ENCODE measurements around the gene FBXO36. TPM values are rescaled to one million over a fixed set of nuclear protein-coding genes. Genes with fewer than 3 reads are reported as not detected.

Gene FBXO36
- total and polyA plus RNA-seq, 4 donors, result 0.56 to 1.3 (median 0.69) TPM

GRCh38 chr2:230048010-230048671, 125.8 kb downstream of the FBXO36 start:
- TF ChIP-seq ZBTB33 (IDR thresholded peaks at IDR 0.05) (no peak), ATF3 (IDR thresholded peaks at IDR 0.05) (no peak), RXRA (IDR thresholded peaks at IDR 0.05) (no peak)
- WGBS, result 92% methylated on average over 4 of the region's 4 CpGs
- H3K4me3 ChIP-seq (ENCODE audit: low read depth in 1 of 3, low read length in 3 of 3), result no peak overlapping the region

GRCh38 chr2:230050136-230050535, 127.8 kb downstream of the FBXO36 start:
- TF ChIP-seq EGR1 (IDR thresholded peaks at IDR 0.05; ENCODE audit: low read depth in 2 of 2) (no peak), SP1 (IDR thresholded peaks at IDR 0.05) (no peak), FOXA2 (IDR thresholded peaks at IDR 0.05) (no peak), CTCF (IDR thresholded peaks at IDR 0.05; ENCODE audit: low read depth, low read length, missing input control) (no peak), ATF3 (IDR thresholded peaks at IDR 0.05) (no peak), YY1 (IDR thresholded peaks at IDR 0.05) (no peak), RAD21 (IDR thresholded peaks at IDR 0.05) (no peak), ZBTB33 (IDR thresholded peaks at IDR 0.05) (no peak), REST (IDR thresholded peaks at IDR 0.05) (no peak)
- 86% methylated on average over 3 of the region's 3 CpGs for WGBS
- Histone ChIP-seq H3K27me3 (ENCODE audit: control insufficient read depth in 4 of 4, insufficient read depth in 4 of 4, low read length in 3 of 4) (no peaks in the 10 kb centered on the region), H3K36me3 (ENCODE audit: control insufficient read depth in 4 of 4, insufficient read depth in 3 of 4, low read depth in 1 of 4, low read length in 3 of 4) (peaks cover 0 to 3% (median 1%) of the 10 kb centered on the region in 4 donors), H3K4me1 (ENCODE audit: control insufficient read depth in 4 of 4, insufficient read depth in 4 of 4, low read length in 3 of 4) (peaks cover 0 to 6% (median 2%) of the 10 kb centered on the region in 4 donors), H3K4me3 (ENCODE audit: low read depth in 1 of 3, low read length in 3 of 3) (no peak overlapping the region), H3K27ac (ENCODE audit: low read depth in 1 of 2, low read length in 2 of 2) (no peak overlapping the region), H3K9ac (ENCODE audit: low read depth in 1 of 2, low read length in 2 of 2) (no peak overlapping the region), H3K9me3 (ENCODE audit: control insufficient read depth in 4 of 4, low read length in 3 of 4) (no peaks in the 10 kb centered on the region)
- no peak for DNase-seq (ENCODE audit: low spot score)

More at GRCh38 chr2:230048010-230048671, 125.8 kb downstream of the FBXO36 start:
- H3K27me3 ChIP-seq (ENCODE audit: control insufficient read depth in 4 of 4, insufficient read depth in 4 of 4, low read length in 3 of 4), result no peaks in the 10 kb centered on the region
- H3K9me3 ChIP-seq (ENCODE audit: control insufficient read depth in 4 of 4, low read length in 3 of 4), result no peaks in the 10 kb centered on the region
- H3K36me3 ChIP-seq (ENCODE audit: control insufficient read depth in 4 of 4, insufficient read depth in 3 of 4, low read depth in 1 of 4, low read length in 3 of 4), result peaks cover 0 to 3% (median 1%) of the 10 kb centered on the region in 4 donors
- H3K4me1 ChIP-seq (ENCODE audit: control insufficient read depth in 4 of 4, insufficient read depth in 4 of 4, low read length in 3 of 4), result peaks cover 0 to 6% (median 2%) of the 10 kb centered on the region in 4 donors
- no peak overlapping the region for H3K9ac ChIP-seq (ENCODE audit: low read depth in 1 of 2, low read length in 2 of 2)
- DNase-seq (ENCODE audit: low spot score), result no peak
- no peak overlapping the region for H3K27ac ChIP-seq (ENCODE audit: low read depth in 1 of 2, low read length in 2 of 2)
